GM21723 (cell line): ENCODE measurements around the gene SERPINB13.

ENCODE experiments used
- ATAC-seq: cut with Tn5 transposase; IDR thresholded peaks from one replicate; pipeline ENCODE4 v1.9.1; 2021; ENCODE audit warnings: mild to moderate bottlenecking, moderate library complexity; ENCODE audit not compliant: unreplicated experiment

SERPINB13 gene, protein sequence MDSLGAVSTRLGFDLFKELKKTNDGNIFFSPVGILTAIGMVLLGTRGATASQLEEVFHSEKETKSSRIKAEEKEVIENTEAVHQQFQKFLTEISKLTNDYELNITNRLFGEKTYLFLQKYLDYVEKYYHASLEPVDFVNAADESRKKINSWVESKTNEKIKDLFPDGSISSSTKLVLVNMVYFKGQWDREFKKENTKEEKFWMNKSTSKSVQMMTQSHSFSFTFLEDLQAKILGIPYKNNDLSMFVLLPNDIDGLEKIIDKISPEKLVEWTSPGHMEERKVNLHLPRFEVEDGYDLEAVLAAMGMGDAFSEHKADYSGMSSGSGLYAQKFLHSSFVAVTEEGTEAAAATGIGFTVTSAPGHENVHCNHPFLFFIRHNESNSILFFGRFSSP

DNA sequence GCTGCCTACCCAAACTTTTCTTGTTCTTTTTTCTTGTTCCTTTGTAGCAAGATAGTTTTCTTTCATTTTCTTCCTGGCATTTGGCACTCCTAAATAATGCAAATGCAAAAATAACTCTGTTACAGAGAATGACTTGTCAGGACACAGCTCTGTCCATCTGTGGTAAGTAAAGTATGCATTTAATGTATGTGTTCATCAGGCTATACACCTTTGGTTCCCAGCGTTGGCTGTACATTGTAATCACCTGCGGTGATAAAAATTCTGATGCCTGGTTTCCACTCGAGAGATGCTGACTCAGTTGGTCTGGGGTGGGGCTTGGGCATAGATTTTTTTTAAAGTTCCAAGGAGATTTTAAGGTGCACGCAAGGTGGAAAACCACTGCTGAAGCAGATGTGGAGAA lies at the start of gene SERPINB13:
SERPINB13 (plus strand) TSS at position 378 of the 400 bp plus-strand sequence. CDS start 1,325 bp downstream, outside the sequence.
- no peak for ATAC-seq

DNA sequence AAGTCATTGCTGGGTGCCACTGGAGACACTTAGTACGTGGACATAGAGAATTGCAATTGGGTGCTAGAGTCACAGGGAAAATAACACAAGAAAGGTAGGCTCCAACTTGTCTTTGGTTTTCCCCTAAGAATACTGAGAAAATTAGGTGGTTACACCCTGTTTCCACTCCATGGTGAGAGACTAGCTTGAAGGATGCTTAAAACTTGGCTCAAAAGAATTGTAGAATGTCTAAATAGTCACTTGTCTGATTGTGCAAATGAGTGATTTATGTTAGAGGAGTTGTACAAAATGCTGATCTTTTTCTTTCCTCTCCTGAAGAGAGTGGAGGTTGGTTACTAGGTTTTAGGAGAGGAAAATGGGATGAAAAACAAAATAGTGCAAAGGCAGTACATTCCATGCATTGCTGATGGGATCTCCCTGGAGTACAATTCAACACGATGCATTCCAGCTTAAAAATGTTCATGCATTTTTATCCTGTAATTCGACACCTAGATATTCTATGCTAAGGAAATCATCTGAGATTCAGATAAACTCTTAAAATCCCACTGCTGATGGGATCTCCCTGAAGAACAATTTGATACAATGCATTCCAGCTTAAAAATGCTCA lies 47.1 kb upstream of the SERPINB13 start:
- ATAC-seq = no peak

DNA sequence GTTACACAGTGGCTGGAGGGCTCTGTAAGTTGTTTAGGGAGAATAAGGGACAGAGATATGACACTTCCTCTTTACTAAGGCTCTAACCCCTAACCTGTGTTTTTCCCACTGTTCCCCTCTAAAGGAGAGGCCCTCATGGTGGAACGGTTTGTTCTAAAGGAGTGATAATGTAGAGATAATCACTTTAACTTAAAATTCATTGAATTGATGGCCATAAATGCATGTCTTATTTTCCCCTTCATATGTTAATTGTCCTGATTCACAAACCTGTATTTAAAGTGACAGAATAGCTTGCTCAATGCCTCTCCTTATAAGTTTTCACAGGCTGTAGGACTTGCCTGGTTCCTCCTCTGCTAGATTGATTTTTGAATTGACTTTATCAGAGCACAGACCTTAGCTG lies 45.1 kb upstream of the SERPINB13 start, which contains the start of gene SERPINB12:
SERPINB12 (plus strand) TSS at position 301 of the 400 bp plus-strand sequence. CDS start 13,791 bp downstream, outside the sequence.
- ATAC-seq = no peak

DNA sequence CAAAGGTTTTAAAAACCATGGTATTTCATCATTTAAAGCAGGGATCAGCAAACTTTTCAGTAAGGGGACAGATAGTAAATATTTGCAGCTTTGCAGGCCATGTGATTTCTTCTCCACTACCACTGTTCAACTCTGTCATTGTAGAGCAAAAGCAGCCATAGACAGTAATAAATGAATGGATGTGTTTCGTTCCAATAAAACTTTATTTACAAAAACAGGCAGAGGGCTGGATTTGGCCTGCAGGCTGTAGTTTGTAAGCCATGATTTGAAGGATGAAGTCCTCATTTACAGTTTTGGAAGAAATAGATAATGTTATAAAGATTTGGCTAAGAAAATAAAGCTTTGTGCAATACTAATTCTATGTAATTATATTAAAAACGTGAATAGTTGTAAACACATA lies 43.1 kb upstream of the SERPINB13 start:
- ATAC-seq = no peak

DNA sequence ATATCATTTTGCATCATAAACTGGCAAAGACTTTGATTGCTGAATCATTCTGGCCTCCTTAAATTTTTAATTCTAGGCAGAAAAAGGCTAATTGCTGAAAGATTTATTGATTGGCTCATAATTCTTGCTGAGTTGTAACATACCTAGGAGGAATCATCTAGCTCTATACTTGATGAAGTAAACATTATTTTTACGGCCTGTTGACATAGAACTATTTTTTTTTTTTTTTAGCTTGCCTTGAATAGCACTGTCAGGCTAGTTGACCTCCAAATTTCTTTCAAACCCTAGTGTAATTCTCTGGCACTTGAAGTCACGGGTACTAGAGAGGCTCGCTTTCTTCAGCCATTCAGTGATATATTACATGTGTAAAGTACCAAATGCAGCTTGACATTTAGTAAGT lies 42.1 kb upstream of the SERPINB13 start:
- no peak for ATAC-seq

DNA sequence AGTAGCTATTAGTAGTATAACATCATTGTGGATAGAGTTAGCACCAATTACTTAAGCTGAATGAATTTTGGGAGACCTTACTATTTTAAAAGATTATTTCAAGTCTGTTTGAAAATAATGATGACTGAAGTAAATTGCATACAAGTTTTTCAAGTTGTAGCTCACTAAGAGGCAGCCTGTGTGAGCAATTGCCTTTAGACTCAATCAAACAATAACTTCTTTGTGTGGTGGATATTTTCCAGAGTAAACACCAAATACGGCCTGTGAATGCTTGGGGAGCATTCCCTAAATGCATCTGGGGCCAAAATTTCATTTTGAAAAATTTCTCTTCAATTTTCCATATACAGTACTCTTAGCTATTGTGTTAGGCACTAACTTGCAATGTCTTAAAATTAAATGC lies 37.1 kb upstream of the SERPINB13 start:
- ATAC-seq = no peak

DNA sequence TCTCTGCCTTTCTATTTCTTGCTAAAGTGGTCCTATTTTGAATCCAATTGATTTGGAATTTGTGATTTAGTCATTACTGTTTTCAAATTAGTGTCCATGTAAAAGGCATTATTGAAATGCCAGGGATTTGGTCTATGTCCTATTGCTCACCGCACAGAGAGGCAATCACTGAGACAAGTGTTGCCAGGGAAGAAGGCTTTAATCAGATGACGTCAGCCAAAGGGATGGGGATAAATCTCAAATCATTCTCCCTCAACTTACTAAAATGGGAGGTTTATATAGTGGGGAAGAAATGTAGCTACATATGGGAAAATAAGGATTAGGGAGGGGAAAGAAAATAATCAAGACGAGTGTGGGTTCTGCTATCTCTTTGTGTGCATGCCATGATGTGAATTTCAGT lies 35.4 kb upstream of the SERPINB13 start:
- no peak for ATAC-seq

DNA sequence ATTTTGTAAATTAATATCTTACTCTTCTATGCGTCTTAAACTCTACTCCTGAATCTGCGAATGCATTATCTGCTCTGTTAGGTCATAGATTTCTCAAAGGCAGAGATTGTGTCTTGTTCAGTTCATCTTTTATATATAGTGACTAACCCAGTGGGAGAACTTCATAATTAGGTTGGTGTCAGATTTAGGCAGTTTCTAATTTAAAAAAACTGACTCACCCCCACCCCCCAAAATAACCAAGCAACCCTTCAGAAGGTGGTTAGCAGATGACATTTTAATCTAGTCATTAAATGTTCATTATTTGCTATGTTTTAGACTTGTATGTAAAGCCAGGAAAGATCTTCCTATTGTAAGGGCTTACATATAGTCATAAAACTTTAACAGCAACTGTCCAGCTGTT lies 34.6 kb upstream of the SERPINB13 start:
- ATAC-seq = no peak

DNA sequence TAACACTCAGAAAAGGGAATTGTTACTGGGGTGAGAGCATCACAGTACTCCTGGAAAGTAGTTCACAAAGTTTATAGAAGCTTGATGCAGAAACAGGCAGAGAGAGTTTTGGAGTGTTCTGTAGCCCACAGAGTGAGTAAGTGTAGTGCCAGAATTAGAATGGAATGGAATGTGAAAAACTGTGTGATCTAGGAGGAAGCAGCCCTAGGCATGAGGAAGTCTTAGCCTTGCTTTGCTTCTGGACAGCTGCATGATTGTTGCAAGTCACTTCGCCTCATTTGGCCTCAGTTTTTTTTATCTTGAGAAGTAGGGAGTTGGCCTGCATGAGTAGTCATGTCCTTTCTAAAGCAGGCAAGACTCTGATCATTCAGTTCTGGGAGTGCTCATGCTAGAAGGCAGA lies 34.1 kb upstream of the SERPINB13 start:
- ATAC-seq = no peak

DNA sequence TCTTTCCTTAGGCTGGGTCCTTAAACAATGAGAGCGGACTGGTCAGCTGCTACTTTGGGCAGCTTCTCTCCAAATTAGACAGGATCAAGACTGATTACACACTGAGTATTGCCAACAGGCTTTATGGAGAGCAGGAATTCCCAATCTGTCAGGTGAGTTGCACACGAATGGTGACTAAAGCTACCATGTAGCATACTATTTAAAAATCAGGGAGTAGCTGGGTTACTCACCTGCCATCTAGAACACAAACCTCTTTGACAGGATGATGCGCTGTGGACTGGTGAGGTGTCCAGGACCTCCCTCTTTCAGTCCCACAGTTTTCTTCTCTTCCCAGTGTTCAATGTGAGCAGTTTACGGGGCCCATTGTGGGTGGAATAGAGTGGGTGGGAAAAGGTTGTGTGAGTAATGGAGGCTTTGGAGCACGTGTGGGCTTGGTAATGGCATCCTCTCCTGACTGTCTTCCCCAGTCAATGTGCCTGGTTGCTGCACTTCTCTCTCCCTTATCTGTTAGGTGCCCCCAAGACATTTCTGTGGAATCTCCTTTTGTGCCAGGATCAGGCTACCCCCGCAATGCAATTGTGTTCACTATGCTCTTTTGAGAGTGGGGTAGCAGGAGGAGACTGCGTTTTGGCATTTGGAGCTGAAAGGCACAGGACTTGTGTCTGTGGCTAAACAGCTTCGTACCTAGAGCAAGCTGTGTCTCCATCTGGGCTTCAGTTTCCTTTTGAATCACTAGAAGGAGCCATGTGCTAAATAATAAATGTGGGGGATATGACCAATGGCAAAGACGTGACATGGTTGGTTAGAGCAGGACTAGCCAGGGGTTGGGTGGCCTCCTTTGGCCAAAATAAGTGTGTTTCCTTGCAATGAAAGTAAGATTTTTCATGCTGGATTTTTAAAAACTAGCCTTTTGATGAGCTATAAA lies 27.3 kb upstream of the SERPINB13 start:
- ATAC-seq = no peak

DNA sequence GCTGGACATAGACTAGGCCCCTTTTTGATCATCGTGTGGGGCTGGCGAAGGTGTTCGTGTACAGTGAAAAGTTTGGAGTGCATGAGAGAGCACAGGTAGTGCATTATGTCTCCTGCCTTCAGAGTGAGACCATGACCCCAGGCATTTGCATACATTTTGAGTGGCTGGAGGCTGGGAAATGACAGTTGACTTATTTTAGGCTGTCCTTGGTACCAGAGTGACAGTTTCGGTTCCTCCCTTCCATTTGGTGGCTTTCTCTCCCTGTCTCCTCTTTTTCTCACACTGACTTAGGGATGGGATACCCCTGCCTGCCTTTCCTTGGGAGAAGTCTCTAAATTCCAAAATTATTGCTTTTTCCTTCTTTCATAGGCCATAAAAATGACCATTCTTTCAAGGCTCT lies 24.9 kb upstream of the SERPINB13 start:
- peak; percentile 88 for ATAC-seq

DNA sequence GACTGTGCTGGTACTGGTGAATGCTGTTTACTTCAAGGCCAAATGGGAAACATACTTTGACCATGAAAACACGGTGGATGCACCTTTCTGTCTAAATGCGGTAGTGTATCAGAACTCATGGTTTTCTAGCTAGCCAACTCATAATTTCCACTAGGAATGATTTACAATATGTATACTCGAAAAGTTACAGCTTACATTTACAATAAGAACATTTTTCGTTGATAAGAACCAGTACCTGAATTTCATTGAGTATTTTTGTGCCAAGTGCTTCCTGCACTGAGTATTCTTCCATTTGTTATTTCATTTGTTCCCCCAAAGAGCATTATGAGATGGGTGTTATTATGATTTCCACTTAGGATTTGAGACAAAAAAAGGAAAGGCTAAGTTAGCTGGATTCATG lies 23.1 kb upstream of the SERPINB13 start:
- ATAC-seq = no peak

DNA sequence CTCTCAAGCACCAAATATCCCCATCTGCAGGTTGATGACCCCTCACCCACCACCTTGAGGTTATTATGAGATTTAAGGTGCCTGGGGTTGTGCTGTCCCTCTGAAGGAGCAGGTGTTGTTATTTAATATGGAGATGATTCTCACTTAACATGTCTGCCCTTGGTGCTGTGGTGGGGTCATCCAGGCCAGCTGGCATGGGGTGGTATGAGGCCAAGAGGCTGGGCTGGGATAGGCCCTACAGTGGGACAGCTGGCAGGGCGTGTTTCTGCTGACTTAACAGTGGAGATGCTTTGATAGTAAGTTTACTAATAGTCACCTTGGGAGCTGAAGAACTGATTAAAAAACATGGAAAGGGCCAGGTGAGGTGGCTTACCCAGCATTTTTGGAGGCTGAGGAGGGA lies 22.6 kb upstream of the SERPINB13 start:
- ATAC-seq = no peak

DNA sequence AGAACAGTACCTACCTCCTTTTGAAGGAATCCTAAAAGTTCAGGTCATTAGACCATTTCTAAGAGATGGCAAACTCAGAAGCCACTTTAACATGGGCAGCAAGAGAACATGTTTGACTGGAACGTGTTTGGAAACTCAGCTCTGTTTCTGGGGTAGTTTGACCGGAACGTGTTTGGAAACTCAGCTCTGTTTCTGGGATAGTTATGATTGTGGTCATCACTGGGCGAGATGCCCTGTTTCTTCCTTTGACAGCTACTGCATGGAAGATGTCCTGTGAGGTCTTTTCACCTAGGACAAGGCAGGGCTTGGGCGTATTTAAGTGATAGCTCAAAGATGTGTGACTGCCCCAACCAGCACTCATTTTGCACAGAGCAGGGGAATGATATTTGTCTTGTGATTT lies 19.9 kb upstream of the SERPINB13 start:
- no peak for ATAC-seq

DNA sequence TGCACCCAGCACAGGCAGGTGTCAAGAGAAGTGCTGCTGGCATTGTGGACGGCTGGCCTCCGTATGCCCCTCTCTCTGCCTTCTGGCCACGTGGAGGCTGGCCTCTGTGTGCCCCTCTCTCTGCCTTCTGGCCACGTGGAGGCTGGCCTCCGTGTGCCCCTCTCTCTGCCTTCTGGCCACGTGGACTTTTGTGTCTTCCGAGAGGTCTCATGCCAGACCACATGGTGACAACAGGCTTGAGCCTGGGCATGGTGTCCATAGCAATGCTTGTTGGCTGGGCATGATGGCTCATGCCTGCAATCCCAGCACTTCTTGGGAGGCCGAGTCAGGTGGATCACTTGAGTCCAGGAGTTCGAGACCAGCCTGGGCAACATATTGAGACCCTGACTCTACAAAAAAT lies 19.3 kb upstream of the SERPINB13 start:
- ATAC-seq = no peak

DNA sequence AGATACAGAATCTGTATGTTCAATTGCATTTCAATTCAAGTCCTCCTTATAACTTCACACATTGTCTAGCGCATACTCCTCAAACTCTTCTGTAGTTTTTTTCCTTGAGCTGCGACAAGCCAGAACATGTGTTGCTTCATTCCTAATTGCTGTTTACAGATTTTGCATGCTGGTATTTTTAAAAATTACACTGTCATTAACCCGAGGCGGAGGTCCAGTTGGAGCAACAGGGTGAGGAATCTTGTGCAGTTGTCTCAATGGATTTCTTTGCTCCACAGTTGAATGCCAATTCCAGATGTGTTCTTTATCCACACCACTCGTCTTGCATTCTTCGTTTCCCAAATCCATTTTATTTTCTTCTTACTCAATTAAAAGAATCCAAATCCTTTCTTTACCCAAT lies 16.4 kb upstream of the SERPINB13 start:
- ATAC-seq = no peak

DNA sequence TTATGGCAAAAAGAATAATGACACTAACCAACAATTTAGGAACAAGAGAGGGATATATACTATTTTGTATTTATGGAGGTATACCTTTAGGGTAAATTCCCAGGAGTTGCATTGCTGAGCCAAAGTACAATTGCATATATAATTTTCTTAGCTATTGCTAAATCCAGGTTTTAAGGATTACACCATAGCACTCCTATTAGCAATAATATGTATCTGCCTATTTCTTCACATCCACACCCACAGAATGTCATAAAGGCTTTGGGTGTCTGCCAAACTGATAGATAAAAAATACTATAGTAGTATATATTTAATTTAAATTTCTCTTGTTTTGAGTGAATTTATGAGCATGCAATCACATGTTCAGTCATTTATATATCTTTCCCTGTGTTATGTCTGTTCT lies 11.5 kb upstream of the SERPINB13 start:
- no peak for ATAC-seq

DNA sequence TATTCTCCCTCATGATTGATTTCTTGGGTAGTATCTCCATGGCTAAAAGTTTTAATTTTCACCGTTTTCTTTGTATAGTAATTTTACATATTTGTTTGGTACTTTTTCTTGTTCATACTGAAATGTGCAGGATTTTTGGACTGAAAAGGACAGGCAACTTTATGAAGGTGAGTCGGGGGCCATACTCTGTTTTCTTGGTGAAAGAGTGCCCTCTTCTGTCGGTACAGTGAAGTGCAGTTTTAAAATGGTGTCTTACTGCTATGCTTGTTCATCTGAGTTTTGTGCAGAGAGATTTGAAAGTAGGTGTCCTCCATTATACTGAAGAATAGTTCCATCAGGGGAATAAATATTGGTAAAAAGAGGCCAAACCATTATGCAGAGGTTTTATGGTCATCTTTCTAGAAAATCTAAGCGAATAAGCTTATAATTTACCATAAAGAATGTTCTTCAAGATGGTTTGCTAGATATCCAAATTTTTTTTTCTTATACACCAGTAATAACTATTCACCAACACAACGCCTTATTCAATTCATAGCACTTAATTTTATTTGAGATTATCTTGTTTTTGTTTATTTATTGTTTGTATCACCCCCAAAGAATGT lies 8.7 kb upstream of the SERPINB13 start:
- ATAC-seq = peak; percentile 74

DNA sequence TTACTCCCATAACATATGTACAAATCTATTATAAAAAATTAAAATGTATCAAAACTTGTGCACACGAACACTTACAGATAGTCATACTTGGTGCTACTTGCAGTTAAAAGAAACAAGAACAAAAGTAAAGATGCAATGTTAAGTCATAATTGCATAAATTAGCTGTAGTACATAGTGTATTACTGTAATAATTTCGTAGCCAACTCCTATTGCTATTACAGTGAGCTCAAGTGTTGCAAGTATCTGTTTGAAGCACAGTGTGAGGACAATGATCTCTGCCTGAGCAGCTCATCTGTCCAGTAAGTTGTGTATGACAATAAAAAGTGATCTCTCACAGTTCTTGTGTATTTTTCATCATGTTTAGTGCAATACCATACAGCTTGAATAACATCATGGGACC lies 7.5 kb upstream of the SERPINB13 start:
- ATAC-seq = no peak

DNA sequence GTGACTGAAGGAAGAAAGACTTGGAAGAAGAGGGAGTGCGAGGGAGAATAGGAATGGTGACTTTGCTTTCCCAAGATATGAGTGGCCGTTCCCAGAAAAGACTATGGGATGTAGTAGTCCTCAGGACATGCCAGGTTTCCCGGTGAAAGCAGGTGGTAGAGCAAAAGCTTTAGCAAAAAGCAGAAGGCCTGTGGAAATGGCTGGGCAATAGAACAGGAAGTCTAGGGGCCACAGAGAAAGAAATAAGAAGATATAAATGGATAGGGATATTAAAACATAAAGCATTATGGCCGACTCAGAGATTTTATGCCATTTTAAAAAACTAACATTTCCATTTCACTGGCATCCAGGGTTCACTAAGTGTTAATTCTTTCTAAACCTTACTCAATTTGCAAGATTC lies 1.2 kb upstream of the SERPINB13 start:
- ATAC-seq = no peak

DNA sequence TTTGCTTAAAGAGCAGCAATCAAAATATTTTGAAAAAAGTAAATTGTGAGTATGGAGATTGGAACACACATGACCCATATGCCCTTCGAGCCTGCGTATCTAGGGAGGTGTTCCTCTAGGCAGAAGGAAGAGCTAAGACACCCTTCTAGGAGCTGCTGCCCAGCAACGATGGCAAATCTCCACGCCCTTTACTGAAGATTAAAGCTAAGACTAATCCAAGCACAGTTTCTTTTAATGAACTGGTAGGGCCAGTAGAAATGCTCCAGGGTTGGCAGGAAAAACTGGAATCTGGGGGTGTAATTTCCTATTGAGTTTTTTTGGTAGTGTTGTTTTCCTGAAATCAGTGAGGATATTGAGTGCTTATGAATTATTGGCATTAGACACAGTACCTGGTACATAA lies 712 bp upstream of the SERPINB13 start:
- ATAC-seq = no peak
